Activated CD4-positive, alpha-beta memory T cell treated with anti-CD3 and anti-CD28 coated beads, Interleukin-2, amount 10 ng/mL, durations not matched to agents 7 days and 5 days (primary cell): ENCODE measurements around the gene PHLPP2. TPM values are rescaled to one million over a fixed set of nuclear protein-coding genes. Genes with fewer than 3 reads are reported as not detected.

Source experiments
- CTCF ChIA-PET: fragments of 350-600 bp; sonication (Branson Sonifier 250); formaldehyde crosslinking; loops from one replicate; lab custom pipeline; 2021; ENCODE audit warnings: antibody characterized with exemption, inconsistent platforms; lab: Charles Lee
- POLR2A ChIA-PET: fragments of 350-600 bp; sonication (Branson Sonifier 250); formaldehyde crosslinking; loops from one replicate; lab custom pipeline; 2021; ENCODE audit warnings: antibody characterized with exemption; lab: Charles Lee
- DNase-seq: peaks from one replicate; pipeline ENCODE4 v3.0.0-alpha.2; 2020
- H3K27ac Mint-ChIP-seq: one replicate; pipeline ENCODE4 v1.8.0; 2021; ENCODE audit warnings: mild to moderate bottlenecking, mixed read lengths
- H3K27me3 Mint-ChIP-seq: one replicate; pipeline ENCODE4 v1.8.0; 2021; ENCODE audit warnings: mixed read lengths
- H3K36me3 Mint-ChIP-seq: one replicate; pipeline ENCODE4 v1.8.0; 2021; ENCODE audit warnings: low read depth, mixed read lengths
- H3K4me1 Mint-ChIP-seq: one replicate; pipeline ENCODE4 v1.8.0; 2021; ENCODE audit warnings: mixed read lengths
- H3K4me3 Mint-ChIP-seq: one replicate; pipeline ENCODE4 v1.8.0; 2021; ENCODE audit warnings: mild to moderate bottlenecking, mixed read lengths
- H3K9me3 Mint-ChIP-seq: one replicate; pipeline ENCODE4 v1.8.0; 2021; ENCODE audit warnings: mixed read lengths
- total RNA-seq, 2 experiments: library from RNA; stranded (reverse); gene quantifications; one replicate each; pipeline ENCODE4 v1.2.3, GENCODE V29; 2021

PHLPP2 gene, protein sequence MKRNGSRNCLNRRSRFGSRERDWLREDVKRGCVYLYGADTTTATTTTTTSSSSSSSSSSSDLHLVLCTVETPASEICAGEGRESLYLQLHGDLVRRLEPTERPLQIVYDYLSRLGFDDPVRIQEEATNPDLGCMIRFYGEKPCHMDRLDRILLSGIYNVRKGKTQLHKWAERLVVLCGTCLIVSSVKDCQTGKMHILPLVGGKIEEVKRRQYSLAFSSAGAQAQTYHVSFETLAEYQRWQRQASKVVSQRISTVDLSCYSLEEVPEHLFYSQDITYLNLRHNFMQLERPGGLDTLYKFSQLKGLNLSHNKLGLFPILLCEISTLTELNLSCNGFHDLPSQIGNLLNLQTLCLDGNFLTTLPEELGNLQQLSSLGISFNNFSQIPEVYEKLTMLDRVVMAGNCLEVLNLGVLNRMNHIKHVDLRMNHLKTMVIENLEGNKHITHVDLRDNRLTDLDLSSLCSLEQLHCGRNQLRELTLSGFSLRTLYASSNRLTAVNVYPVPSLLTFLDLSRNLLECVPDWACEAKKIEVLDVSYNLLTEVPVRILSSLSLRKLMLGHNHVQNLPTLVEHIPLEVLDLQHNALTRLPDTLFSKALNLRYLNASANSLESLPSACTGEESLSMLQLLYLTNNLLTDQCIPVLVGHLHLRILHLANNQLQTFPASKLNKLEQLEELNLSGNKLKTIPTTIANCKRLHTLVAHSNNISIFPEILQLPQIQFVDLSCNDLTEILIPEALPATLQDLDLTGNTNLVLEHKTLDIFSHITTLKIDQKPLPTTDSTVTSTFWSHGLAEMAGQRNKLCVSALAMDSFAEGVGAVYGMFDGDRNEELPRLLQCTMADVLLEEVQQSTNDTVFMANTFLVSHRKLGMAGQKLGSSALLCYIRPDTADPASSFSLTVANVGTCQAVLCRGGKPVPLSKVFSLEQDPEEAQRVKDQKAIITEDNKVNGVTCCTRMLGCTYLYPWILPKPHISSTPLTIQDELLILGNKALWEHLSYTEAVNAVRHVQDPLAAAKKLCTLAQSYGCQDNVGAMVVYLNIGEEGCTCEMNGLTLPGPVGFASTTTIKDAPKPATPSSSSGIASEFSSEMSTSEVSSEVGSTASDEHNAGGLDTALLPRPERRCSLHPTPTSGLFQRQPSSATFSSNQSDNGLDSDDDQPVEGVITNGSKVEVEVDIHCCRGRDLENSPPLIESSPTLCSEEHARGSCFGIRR (N-terminal part only)
- 1 to 10 TPM; 7.4 TPM for total RNA-seq

GRCh38 chr16:71724320-71724751, at the start of gene PHLPP2:
TSS of gene PHLPP2 (minus strand) at chr16:71724701. CDS start at chr16:71714795, 9,906 bp downstream.
- Mint-ChIP-seq H3K4me3 (peak within 1 kb of the TSS; percentile 73), H3K4me1 (peaks cover 20% of the 10 kb centered on the region), H3K27ac (no peak within 1 kb of the TSS), H3K27me3 (peaks cover 10% of the 10 kb centered on the region), H3K9me3 (no peaks in the 10 kb centered on the region), H3K36me3 (peaks cover 2% of the 10 kb centered on the region)
- CTCF ChIA-PET: no interaction called here
- POLR2A ChIA-PET: interaction anchor here (0.7 to 1.0 kb wide), 2 partner anchors 58 to 84 kb away, joined by 3 to 5 read pairs; partner anchors contain the start of gene AP1G1
- no peak for DNase-seq

DNA sequence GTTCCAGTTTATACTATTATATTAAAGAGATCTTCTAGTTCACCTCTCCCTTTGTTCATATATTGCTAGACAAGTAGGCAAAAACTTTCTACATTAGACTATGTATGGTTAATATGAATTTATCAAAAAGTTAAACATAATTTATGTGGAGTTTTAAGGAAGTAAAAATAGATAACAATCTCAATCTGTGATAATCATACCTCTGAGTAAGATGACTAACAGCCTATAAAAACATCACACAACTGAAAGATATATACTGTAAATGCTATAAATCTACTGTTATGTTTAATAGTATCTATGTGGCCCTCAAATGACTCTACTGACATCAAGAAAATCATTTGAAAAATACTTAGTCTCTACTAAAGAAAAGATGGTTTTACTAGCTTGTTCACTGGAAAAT, 47.1 kb upstream of the PHLPP2 start:
- Mint-ChIP-seq H3K4me1 (peaks cover 26% of the 10 kb centered on the region), H3K27ac (no peak overlapping the region), H3K36me3 (peaks cover 55% of the 10 kb centered on the region), H3K4me3 (no peak overlapping the region), H3K9me3 (no peaks in the 10 kb centered on the region), H3K27me3 (no peaks in the 10 kb centered on the region)
- ChIA-PET CTCF (interaction anchor here (0.7 kb wide), 1 partner anchor 68 kb away, joined by 3 read pairs; no protein-coding TSS in a partner anchor), POLR2A (no interaction called here)
- no peak for DNase-seq

- POLR2A ChIA-PET: no interaction called here
- no peak for DNase-seq
These were observed 44.7 kb upstream of the PHLPP2 start for GRCh38 chr16:71769222-71769621.

DNA sequence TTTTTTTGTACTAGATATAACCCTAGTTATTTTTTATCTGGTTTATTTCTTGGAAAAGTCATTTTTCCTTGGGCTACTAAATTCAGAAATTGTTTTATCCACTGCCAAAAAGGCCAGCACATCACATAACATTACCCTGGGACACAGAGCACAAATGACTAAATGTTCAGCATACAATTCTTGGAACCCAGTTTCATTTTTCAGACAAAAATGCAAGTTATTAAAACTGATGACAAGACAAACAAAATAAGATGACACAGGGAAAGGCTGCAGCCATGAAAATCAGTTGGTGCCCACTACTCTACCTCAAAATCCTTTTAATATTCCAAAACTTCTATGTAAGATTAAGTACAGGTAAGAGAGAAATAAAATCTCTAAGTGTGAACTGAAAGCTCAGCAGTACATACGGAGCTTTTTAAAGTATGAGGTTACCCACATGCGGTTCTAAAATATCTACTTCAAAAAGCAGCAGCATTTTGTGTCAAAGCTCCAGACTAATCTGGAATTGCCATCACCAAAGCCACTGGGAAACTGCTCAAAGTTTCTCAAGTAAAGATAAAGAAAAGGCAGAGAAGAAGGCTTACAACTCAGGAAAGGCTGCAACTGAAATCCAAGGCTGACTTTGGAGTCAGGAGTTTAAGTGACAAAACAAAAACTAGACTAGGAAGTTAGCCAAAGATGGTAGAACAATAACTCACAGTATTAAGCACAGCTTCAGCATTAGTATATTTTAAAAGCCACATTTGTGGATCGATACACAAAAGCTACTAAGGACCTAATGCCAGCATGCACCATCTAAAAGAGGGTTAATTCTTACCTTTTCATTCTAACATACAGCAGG, 42.8 kb upstream of the PHLPP2 start:
- Mint-ChIP-seq H3K4me3 (no peak overlapping the region), H3K27ac (peak overlapping the region; percentile 34), H3K9me3 (no peaks in the 10 kb centered on the region), H3K4me1 (peaks cover 16% of the 10 kb centered on the region), H3K27me3 (no peaks in the 10 kb centered on the region), H3K36me3 (peaks cover 52% of the 10 kb centered on the region)
- ChIA-PET CTCF (interaction anchor here (1.2 to 2.3 kb wide), 3 partner anchors 115 to 194 kb away, joined by 3 to 6 read pairs (median 4); no protein-coding TSS in a partner anchor), POLR2A (interaction anchor here (1.0 to 1.6 kb wide), 4 partner anchors 9 to 149 kb away, joined by 3 to 6 read pairs (median 3); no protein-coding TSS in a partner anchor)
- DNase-seq: no peak

More at GRCh38 chr16:71769222-71769621, 44.7 kb upstream of the PHLPP2 start:
- Mint-ChIP-seq H3K4me3 (no peak overlapping the region), H3K9me3 (no peaks in the 10 kb centered on the region), H3K4me1 (peaks cover 16% of the 10 kb centered on the region), H3K27ac (no peak overlapping the region), H3K36me3 (peaks cover 44% of the 10 kb centered on the region), H3K27me3 (no peaks in the 10 kb centered on the region)
- CTCF ChIA-PET: no interaction called here

- no peaks in the 10 kb centered on the region for H3K9me3 Mint-ChIP-seq
- no peak overlapping the region for H3K4me3 Mint-ChIP-seq
- CTCF ChIA-PET: no interaction called here
- peaks cover 14% of the 10 kb centered on the region for H3K4me1 Mint-ChIP-seq
- no peak for DNase-seq
- no peak overlapping the region for H3K27ac Mint-ChIP-seq
- peaks cover 52% of the 10 kb centered on the region for H3K36me3 Mint-ChIP-seq
- H3K27me3 Mint-ChIP-seq: no peaks in the 10 kb centered on the region
- POLR2A ChIA-PET: no interaction called here
These were observed 37.7 kb upstream of the PHLPP2 start for GRCh38 chr16:71762186-71762585.

DNA sequence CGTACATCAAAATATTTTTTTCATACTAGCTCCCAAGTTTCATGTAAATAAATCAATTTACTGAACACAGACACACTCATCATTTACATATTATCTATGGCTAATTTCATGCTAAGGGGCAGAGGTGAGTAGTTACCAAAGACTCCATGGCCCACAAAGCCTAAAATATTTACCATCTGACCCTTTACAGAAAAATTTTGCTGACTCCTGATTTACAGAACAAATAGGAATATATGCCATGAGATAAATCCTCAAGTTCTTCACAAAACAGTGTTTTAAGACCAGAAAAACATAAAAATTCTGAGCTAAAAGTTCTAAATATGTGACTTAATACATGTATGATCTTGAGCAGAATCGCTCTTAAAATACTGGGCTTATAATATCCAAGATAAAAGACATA, 36.6 kb upstream of the PHLPP2 start:
- H3K9me3 Mint-ChIP-seq: no peaks in the 10 kb centered on the region
- DNase-seq: no peak
- no peak overlapping the region for H3K27ac Mint-ChIP-seq
- no peaks in the 10 kb centered on the region for H3K27me3 Mint-ChIP-seq
- CTCF ChIA-PET: interaction anchor here (0.7 kb wide), 1 partner anchor 158 kb away, joined by 4 read pairs; no protein-coding TSS in a partner anchor
- H3K36me3 Mint-ChIP-seq: peaks cover 58% of the 10 kb centered on the region
- peaks cover 5% of the 10 kb centered on the region for H3K4me1 Mint-ChIP-seq
- H3K4me3 Mint-ChIP-seq: no peak overlapping the region
- POLR2A ChIA-PET: no interaction called here

- peaks cover 15% of the 10 kb centered on the region for H3K4me1 Mint-ChIP-seq
- no peak overlapping the region for H3K27ac Mint-ChIP-seq
- POLR2A ChIA-PET: interaction anchor here (1.0 to 2.1 kb wide), 2 partner anchors 9 to 50 kb away, joined by 3 to 6 read pairs; partner anchors contain the start of gene AP1G1
- H3K4me3 Mint-ChIP-seq: no peak overlapping the region
- H3K9me3 Mint-ChIP-seq: no peaks in the 10 kb centered on the region
- no peak for DNase-seq
- CTCF ChIA-PET: interaction anchor here (1.1 kb wide), 1 partner anchor 203 kb away, joined by 4 read pairs; no protein-coding TSS in a partner anchor
- no peaks in the 10 kb centered on the region for H3K27me3 Mint-ChIP-seq
- peaks cover 68% of the 10 kb centered on the region for H3K36me3 Mint-ChIP-seq
These were observed 33.8 kb upstream of the PHLPP2 start for GRCh38 chr16:71758293-71758760.

- peaks cover 15% of the 10 kb centered on the region for H3K4me1 Mint-ChIP-seq
- ChIA-PET CTCF (interaction anchor here (0.8 kb wide), 1 partner anchor 143 kb away, joined by 3 read pairs; no protein-coding TSS in a partner anchor), POLR2A (interaction anchor here (0.6 to 1.4 kb wide), 2 partner anchors 28 to 128 kb away, joined by 4 read pairs; no protein-coding TSS in a partner anchor)
- no peaks in the 10 kb centered on the region for H3K9me3 Mint-ChIP-seq
- H3K27ac Mint-ChIP-seq: no peak overlapping the region
- H3K4me3 Mint-ChIP-seq: no peak overlapping the region
- no peak for DNase-seq
- H3K27me3 Mint-ChIP-seq: no peaks in the 10 kb centered on the region
- peaks cover 60% of the 10 kb centered on the region for H3K36me3 Mint-ChIP-seq
These were observed 30.2 kb upstream of the PHLPP2 start for GRCh38 chr16:71754652-71755051.

GRCh38 chr16:71754108-71754507, 29.6 kb upstream of the PHLPP2 start:
- no peaks in the 10 kb centered on the region for H3K9me3 Mint-ChIP-seq
- no peak overlapping the region for H3K4me3 Mint-ChIP-seq
- ChIA-PET CTCF (no interaction called here), POLR2A (no interaction called here)
- H3K4me1 Mint-ChIP-seq: peaks cover 15% of the 10 kb centered on the region
- no peak overlapping the region for H3K27ac Mint-ChIP-seq
- DNase-seq: no peak
- H3K36me3 Mint-ChIP-seq: peaks cover 61% of the 10 kb centered on the region
- H3K27me3 Mint-ChIP-seq: no peaks in the 10 kb centered on the region

GRCh38 chr16:71748226-71748625, 23.7 kb upstream of the PHLPP2 start:
- DNase-seq: no peak
- no peak overlapping the region for H3K27ac Mint-ChIP-seq
- H3K27me3 Mint-ChIP-seq: no peaks in the 10 kb centered on the region
- peaks cover 3% of the 10 kb centered on the region for H3K4me1 Mint-ChIP-seq
- POLR2A ChIA-PET: no interaction called here
- CTCF ChIA-PET: no interaction called here
- H3K36me3 Mint-ChIP-seq: peaks cover 53% of the 10 kb centered on the region
- H3K4me3 Mint-ChIP-seq: no peak overlapping the region
- no peaks in the 10 kb centered on the region for H3K9me3 Mint-ChIP-seq

DNA sequence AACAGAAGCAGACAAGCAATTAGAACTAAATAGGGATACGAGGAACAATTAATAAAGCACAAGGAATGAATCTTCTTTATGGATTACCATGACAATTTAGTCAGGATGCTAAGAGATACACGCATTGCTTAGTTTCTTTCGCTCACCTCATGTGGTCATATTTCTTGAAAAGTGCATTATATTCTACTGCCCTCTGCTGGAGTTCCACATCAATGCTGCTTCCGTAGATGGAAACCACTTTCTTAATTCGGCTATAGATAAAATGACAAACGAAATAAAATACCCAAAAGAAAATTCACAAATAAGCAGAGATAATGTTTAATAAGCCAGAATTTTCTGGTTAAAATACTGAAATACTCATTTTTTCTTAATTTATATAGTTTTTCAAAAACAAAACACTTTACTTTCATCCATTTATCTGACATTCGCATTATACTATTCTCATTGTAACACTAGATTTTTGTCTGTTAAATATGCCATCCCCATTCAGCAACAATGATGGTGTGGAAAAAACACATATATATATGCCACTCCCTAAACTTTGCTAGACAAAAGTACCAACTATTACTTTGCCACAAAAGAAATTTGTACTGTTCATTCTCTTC, 22.0 kb upstream of the PHLPP2 start:
- Mint-ChIP-seq H3K27me3 (no peaks in the 10 kb centered on the region), H3K27ac (peak overlapping the region; percentile 34), H3K4me3 (no peak overlapping the region), H3K36me3 (peaks cover 58% of the 10 kb centered on the region), H3K9me3 (no peaks in the 10 kb centered on the region), H3K4me1 (peaks cover 3% of the 10 kb centered on the region)
- DNase-seq: no peak
- ChIA-PET CTCF (no interaction called here), POLR2A (no interaction called here)
